ENCODE results near the gene SLC16A2.

SLC16A2 gene

GRCh38 chrX:74529311-74529710 is 108.0 kb downstream of the SLC16A2 start:
- TF ChIP-seq, protein P1, sequence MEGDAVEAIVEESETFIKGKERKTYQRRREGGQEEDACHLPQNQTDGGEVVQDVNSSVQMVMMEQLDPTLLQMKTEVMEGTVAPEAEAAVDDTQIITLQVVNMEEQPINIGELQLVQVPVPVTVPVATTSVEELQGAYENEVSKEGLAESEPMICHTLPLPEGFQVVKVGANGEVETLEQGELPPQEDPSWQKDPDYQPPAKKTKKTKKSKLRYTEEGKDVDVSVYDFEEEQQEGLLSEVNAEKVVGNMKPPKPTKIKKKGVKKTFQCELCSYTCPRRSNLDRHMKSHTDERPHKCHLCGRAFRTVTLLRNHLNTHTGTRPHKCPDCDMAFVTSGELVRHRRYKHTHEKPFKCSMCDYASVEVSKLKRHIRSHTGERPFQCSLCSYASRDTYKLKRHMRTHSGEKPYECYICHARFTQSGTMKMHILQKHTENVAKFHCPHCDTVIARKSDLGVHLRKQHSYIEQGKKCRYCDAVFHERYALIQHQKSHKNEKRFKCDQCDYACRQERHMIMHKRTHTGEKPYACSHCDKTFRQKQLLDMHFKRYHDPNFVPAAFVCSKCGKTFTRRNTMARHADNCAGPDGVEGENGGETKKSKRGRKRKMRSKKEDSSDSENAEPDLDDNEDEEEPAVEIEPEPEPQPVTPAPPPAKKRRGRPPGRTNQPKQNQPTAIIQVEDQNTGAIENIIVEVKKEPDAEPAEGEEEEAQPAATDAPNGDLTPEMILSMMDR (IDR thresholded peaks at IDR 0.05; ENCODE audit: insufficient read depth, low read depth, low read length, missing control alignments): no peak
- DNase-seq (ENCODE audit: low read depth): no peak
- no peak overlapping the region for H3K4me3 ChIP-seq (ENCODE audit: low read length)

DNA sequence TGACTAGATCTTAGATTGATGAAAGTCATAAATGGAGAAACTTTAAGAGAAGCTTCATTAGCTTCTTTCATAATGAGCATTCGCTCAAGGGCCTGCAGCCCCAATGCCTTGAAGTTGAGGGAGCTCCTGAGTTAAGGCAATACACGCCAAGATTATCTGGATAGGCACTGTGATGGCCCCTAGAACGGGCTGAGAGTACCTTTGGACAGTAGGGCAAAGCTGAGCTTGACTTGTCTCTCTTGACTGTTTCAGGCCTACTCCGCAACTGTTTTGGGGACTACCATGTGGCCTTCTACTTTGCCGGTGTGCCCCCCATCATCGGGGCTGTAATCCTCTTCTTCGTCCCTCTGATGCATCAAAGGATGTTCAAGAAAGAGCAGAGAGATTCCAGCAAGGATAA is 109.8 kb downstream of the SLC16A2 start:
- H3K4me3 ChIP-seq (ENCODE audit: low read length): no peak overlapping the region
- DNase-seq (ENCODE audit: low read depth): no peak
- TF ChIP-seq, protein P1 (IDR thresholded peaks at IDR 0.05; ENCODE audit: insufficient read depth, low read depth, low read length, missing control alignments): no peak

DNA sequence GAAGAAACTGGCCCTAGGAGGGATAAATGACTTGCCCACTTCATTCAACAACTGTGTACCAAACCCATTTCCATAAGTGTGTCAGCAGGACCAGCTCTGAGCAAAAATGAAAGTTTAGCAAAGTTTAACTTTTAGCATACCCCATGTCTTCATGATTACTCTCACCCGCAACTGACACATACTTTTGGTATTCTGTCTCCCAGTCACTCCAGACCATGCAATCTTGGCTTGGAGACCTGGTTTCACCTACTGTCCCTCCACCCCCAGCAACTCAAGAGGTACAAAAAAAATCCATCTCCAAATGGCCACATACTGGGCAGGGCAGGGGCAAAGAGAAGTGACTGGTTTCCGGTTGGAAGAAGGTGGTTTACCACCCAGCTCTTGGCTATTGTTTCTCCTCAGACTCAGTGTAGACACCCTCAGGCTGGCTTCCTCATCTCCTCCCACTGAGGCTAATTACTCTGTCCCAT is 113.3 kb downstream of the SLC16A2 start:
- TF ChIP-seq, protein P1 (IDR thresholded peaks at IDR 0.05; ENCODE audit: insufficient read depth, low read depth, low read length, missing control alignments): no peak
- no peak overlapping the region for H3K4me3 ChIP-seq (ENCODE audit: low read length)
- peak; percentile 47 for DNase-seq (ENCODE audit: low read depth)

DNA sequence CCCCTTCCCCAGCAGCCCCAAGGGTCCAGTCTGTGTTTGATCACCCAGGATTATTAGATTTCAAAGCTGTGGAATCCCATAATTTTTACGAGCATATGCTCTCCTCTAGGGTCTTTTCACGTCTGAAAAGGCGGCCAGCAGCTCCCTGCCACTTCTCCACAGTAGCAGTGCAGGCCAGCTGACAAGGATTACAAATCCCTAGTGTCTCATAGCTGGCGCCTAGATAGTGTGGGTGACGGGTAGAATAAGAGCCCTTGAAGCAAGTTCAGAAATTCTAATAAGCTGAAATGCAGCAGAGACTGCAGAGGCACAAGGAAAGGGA is 113.8 kb downstream of the SLC16A2 start:
- H3K4me3 ChIP-seq (ENCODE audit: low read length): no peak overlapping the region
- TF ChIP-seq, protein P1 (IDR thresholded peaks at IDR 0.05; ENCODE audit: insufficient read depth, low read depth, low read length, missing control alignments): no peak
- no peak for DNase-seq (ENCODE audit: low read depth)

DNA sequence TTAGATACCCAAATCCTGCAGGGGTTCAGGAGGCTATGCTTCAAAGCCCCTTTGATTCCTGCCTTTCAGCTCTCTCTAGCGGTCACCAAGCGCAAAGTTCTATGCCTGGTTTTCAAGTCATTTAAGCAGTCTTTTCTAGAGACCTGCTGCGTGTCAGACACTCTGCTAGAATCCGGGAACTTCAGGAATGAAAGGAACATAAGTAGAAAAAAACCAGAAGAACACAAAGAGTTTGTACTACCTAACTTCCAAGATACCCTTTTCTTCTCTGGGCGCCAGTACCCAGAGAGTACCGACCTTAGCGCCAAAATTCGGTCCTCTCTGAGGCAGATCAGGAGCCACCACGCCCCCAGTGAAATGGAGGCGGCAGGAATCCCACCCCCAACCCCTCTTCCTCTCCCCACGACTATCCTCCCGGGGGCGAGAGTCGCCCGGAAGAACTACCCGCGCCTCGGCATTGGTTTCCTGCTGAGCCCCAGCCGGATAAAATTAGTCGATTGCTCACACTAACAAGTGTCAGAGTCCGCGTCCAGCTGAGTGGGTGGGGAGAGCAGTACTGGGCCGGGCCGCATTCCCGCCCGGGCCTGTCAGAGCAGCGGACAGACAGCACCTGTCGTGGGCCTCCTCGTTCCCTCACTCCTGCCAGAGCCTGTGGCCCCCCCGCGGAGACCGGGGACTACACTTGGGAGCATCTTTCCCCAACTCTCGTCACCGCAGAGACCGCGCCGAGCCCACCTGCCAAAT is 114.3 kb downstream of the SLC16A2 start:
- DNase-seq (ENCODE audit: low read depth): peak; percentile 81
- TF ChIP-seq, protein P1 (IDR thresholded peaks at IDR 0.05; ENCODE audit: insufficient read depth, low read depth, low read length, missing control alignments): peak; percentile 37
- peak overlapping the region; percentile 36 for H3K4me3 ChIP-seq (ENCODE audit: low read length)

DNA sequence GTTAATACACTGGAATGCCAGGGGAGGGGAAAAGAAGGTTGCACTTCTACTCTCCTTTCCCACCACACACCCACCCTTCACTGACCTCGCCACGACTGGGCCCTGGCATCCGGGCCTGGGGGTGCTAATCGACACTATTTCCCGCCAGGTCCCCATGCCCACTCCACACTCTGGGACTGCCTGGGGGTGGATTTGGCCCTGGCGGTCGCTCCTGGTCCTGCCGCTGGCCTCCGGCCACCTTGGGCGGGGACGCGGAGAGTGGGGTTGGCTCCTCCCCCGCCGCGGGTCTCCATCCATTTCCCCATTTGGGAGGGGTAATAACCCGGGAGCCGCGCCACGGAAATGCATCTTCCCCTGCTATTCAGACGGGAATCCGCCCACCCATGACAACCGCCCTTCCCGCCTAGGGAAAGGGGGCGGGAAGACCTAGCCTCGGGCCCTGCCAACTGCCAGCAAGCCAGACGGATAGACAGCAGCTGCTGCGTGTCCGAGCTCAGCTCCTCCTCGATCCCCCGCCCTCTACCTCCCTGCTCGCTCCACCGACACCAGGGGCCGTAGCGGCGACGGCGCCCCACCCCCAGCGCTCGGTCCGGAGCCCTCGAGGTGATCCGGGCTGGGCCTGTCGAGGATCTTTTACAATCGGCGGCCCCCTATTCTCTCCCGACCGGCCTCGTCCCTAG is 115.0 kb downstream of the SLC16A2 start:
- peak overlapping the region; percentile 36 for H3K4me3 ChIP-seq (ENCODE audit: low read length)
- DNase-seq (ENCODE audit: low read depth): peak; percentile 59
- TF ChIP-seq, protein P1 (IDR thresholded peaks at IDR 0.05; ENCODE audit: insufficient read depth, low read depth, low read length, missing control alignments): peak; percentile 21

Data from epithelial cell of esophagus (primary cell).